HG03066 (cell line): Measurements from ENCODE around the gene SMS.

Source experiments
- ATAC-seq: cut with Tn5 transposase; IDR thresholded peaks from one replicate; pipeline ENCODE4 v1.9.1; 2021; ENCODE audit warnings: low read depth; ENCODE audit not compliant: unreplicated experiment

Gene SMS

GRCh38 chrX:21940356-21940829 lies at the start of gene SMS:
TSS of gene SMS (plus strand) at chrX:21940709. CDS start at chrX:21940825, 116 bp downstream.
- peak; percentile 68 for ATAC-seq

- no peak for ATAC-seq
Observed at GRCh38 chrX:21905313-21905712, 35.2 kb upstream of the SMS start.

- no peak for ATAC-seq
Observed at GRCh38 chrX:21905953-21906352, 34.6 kb upstream of the SMS start.

GRCh38 chrX:21907260-21907659 lies 33.2 kb upstream of the SMS start:
- no peak for ATAC-seq

- ATAC-seq: no peak
Observed at GRCh38 chrX:21911481-21911880, 29.0 kb upstream of the SMS start.

GRCh38 chrX:21912220-21912619 lies 28.3 kb upstream of the SMS start:
- no peak for ATAC-seq

GRCh38 chrX:21912989-21913388 lies 27.5 kb upstream of the SMS start:
- ATAC-seq: no peak

GRCh38 chrX:21926116-21926515 lies 14.4 kb upstream of the SMS start:
- no peak for ATAC-seq

GRCh38 chrX:21926527-21927278 lies 13.8 kb upstream of the SMS start:
- peak; percentile 91 for ATAC-seq

- ATAC-seq: no peak
Observed at GRCh38 chrX:21929209-21929608, 11.3 kb upstream of the SMS start.

GRCh38 chrX:21930986-21931385 lies 9.5 kb upstream of the SMS start:
- ATAC-seq: no peak

GRCh38 chrX:21932292-21933002 lies 8.1 kb upstream of the SMS start:
- no peak for ATAC-seq

- no peak for ATAC-seq
Observed at GRCh38 chrX:21933077-21933476, 7.4 kb upstream of the SMS start.

- no peak for ATAC-seq
Observed at GRCh38 chrX:21934414-21934813, 6.1 kb upstream of the SMS start.

- ATAC-seq: no peak
Observed at GRCh38 chrX:21939906-21940305, 603 bp upstream of the SMS start.

GRCh38 chrX:21943460-21944135 lies 3.1 kb downstream of the SMS start:
- no peak for ATAC-seq

- ATAC-seq: no peak
Observed at GRCh38 chrX:21944136-21944615, 3.7 kb downstream of the SMS start.

- no peak for ATAC-seq
Observed at GRCh38 chrX:21946925-21947641, 6.6 kb downstream of the SMS start.

- no peak for ATAC-seq
Observed at GRCh38 chrX:21947671-21948070, 7.2 kb downstream of the SMS start.

GRCh38 chrX:21948897-21949578 lies 8.5 kb downstream of the SMS start:
- no peak for ATAC-seq
